ENCODE measurements around the gene TRMT44.

GRCh38 chr4:8522160-8523120 lies 81.9 kb downstream of the TRMT44 start:
- no peak for TF ChIP-seq EP300 (IDR thresholded peaks at IDR 0.05; ENCODE audit: borderline replicate concordance)
- TF ChIP-seq FOXM1 (IDR thresholded peaks at IDR 0.05; ENCODE audit: borderline replicate concordance, low read depth), result no peak
- TF ChIP-seq YY1 (IDR thresholded peaks at IDR 0.05; ENCODE audit: low read depth), result no peak
- no peak for TF ChIP-seq REST (IDR thresholded peaks at IDR 0.05; ENCODE audit: low read depth)
- no peak for TF ChIP-seq USF1 (IDR thresholded peaks at IDR 0.05)
- TF ChIP-seq MAX (IDR thresholded peaks at IDR 0.05), result no peak
- no peak for TF ChIP-seq TAF1 (IDR thresholded peaks at IDR 0.05; ENCODE audit: low read depth)
- TF ChIP-seq RAD21 (IDR thresholded peaks at IDR 0.05; ENCODE audit: low read depth), result no peak
